H1 (cell line): ENCODE data around the gene NOX5. TPM values are rescaled to one million over a fixed set of nuclear protein-coding genes. Genes with fewer than 3 reads are reported as not detected.

Experiments used
- EZH2 ChIP-seq: fragments of 200-600 bp; sonication (generic); IDR thresholded peaks from 2 replicates; pipeline ENCODE4 v1.7.1; 2012; ENCODE audit warnings: low read depth, mild to moderate bottlenecking, moderate library complexity, low read length, inconsistent platforms; ENCODE audit not compliant: severe bottlenecking
- SIN3A ChIP-seq, 2 experiments: IDR thresholded peaks in 1 of 2; conservative IDR thresholded peaks in 1 of 2; 2 replicates each; pipeline ENCODE4 v1.6.1; 2011 to 2012; ENCODE audit warnings: low read length in 2 of 2, improper control_type of control experiment in 1 of 2, low read depth in 1 of 2, mild to moderate bottlenecking in 1 of 2
- polyA plus RNA-seq, 7 experiments: library from polyadenylated mRNA; depleted of rRNA in 3 of 7; stranded (reverse) in 5 of 7; unstranded in 2 of 7; fragments of >200 nt in 5 of 7; fragments of 200-250 nt in 2 of 7; gene quantifications; 1 replicate in 5 of 7; 2 replicates in 1 of 7; 4 replicates in 1 of 7; pipeline versions ENCODE4 v1.2.1 to v1.2.3, GENCODE V29; 2011 to 2013; ENCODE audit warnings: missing spikeins in 2 of 7, mixed read lengths in 2 of 7
- total RNA-seq: library from RNA; stranded (reverse); fragmentation: NEBNext Ultra II Directional; extraction: Animal tissue kit (Norgen Biotek cat#: 25700); gene quantifications from 2 replicates; pipeline ENCODE4 v1.2.1, GENCODE V29; 2021
- TF ChIP-seq, protein P1 (sequence below): fragments of 300-600 bp; sonication (generic); IDR thresholded peaks from 2 replicates; pipeline ENCODE4 v1.7.1; 2012; ENCODE audit warnings: low read length, moderate library complexity, mild to moderate bottlenecking, inconsistent platforms; ENCODE audit not compliant: insufficient replicate concordance

The NOX5 gene
- total and polyA plus RNA-seq, 2 of the 8 experiments (the other 6 are each of a cell fraction or from before 2014, with no cell fraction given), result under 0.01 TPM; not detected in 1

- TF ChIP-seq, protein P1, sequence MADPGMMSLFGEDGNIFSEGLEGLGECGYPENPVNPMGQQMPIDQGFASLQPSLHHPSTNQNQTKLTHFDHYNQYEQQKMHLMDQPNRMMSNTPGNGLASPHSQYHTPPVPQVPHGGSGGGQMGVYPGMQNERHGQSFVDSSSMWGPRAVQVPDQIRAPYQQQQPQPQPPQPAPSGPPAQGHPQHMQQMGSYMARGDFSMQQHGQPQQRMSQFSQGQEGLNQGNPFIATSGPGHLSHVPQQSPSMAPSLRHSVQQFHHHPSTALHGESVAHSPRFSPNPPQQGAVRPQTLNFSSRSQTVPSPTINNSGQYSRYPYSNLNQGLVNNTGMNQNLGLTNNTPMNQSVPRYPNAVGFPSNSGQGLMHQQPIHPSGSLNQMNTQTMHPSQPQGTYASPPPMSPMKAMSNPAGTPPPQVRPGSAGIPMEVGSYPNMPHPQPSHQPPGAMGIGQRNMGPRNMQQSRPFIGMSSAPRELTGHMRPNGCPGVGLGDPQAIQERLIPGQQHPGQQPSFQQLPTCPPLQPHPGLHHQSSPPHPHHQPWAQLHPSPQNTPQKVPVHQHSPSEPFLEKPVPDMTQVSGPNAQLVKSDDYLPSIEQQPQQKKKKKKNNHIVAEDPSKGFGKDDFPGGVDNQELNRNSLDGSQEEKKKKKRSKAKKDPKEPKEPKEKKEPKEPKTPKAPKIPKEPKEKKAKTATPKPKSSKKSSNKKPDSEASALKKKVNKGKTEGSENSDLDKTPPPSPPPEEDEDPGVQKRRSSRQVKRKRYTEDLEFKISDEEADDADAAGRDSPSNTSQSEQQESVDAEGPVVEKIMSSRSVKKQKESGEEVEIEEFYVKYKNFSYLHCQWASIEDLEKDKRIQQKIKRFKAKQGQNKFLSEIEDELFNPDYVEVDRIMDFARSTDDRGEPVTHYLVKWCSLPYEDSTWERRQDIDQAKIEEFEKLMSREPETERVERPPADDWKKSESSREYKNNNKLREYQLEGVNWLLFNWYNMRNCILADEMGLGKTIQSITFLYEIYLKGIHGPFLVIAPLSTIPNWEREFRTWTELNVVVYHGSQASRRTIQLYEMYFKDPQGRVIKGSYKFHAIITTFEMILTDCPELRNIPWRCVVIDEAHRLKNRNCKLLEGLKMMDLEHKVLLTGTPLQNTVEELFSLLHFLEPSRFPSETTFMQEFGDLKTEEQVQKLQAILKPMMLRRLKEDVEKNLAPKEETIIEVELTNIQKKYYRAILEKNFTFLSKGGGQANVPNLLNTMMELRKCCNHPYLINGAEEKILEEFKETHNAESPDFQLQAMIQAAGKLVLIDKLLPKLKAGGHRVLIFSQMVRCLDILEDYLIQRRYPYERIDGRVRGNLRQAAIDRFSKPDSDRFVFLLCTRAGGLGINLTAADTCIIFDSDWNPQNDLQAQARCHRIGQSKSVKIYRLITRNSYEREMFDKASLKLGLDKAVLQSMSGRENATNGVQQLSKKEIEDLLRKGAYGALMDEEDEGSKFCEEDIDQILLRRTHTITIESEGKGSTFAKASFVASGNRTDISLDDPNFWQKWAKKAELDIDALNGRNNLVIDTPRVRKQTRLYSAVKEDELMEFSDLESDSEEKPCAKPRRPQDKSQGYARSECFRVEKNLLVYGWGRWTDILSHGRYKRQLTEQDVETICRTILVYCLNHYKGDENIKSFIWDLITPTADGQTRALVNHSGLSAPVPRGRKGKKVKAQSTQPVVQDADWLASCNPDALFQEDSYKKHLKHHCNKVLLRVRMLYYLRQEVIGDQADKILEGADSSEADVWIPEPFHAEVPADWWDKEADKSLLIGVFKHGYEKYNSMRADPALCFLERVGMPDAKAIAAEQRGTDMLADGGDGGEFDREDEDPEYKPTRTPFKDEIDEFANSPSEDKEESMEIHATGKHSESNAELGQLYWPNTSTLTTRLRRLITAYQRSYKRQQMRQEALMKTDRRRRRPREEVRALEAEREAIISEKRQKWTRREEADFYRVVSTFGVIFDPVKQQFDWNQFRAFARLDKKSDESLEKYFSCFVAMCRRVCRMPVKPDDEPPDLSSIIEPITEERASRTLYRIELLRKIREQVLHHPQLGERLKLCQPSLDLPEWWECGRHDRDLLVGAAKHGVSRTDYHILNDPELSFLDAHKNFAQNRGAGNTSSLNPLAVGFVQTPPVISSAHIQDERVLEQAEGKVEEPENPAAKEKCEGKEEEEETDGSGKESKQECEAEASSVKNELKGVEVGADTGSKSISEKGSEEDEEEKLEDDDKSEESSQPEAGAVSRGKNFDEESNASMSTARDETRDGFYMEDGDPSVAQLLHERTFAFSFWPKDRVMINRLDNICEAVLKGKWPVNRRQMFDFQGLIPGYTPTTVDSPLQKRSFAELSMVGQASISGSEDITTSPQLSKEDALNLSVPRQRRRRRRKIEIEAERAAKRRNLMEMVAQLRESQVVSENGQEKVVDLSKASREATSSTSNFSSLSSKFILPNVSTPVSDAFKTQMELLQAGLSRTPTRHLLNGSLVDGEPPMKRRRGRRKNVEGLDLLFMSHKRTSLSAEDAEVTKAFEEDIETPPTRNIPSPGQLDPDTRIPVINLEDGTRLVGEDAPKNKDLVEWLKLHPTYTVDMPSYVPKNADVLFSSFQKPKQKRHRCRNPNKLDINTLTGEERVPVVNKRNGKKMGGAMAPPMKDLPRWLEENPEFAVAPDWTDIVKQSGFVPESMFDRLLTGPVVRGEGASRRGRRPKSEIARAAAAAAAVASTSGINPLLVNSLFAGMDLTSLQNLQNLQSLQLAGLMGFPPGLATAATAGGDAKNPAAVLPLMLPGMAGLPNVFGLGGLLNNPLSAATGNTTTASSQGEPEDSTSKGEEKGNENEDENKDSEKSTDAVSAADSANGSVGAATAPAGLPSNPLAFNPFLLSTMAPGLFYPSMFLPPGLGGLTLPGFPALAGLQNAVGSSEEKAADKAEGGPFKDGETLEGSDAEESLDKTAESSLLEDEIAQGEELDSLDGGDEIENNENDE, result no peak
- TF ChIP-seq SIN3A (conservative IDR thresholded peaks at IDR 0.05 in 1 of 2, IDR thresholded peaks at IDR 0.05 in 1 of 2; ENCODE audit: low read depth in 1 of 2, low read length in 2 of 2) (no peak), EZH2 (no peak)
These were observed 92.6 kb downstream of the NOX5 start (continued) for GRCh38 chr15:69107025-69107620.
